Measurements from ENCODE around the gene NOL3. TPM values are rescaled to one million over a fixed set of nuclear protein-coding genes. Genes with fewer than 3 reads are reported as not detected.

Gene NOL3
- polyA plus RNA-seq, 1 of the 3 experiments (the other 2 are of a cell fraction): 34.1 TPM

DNA sequence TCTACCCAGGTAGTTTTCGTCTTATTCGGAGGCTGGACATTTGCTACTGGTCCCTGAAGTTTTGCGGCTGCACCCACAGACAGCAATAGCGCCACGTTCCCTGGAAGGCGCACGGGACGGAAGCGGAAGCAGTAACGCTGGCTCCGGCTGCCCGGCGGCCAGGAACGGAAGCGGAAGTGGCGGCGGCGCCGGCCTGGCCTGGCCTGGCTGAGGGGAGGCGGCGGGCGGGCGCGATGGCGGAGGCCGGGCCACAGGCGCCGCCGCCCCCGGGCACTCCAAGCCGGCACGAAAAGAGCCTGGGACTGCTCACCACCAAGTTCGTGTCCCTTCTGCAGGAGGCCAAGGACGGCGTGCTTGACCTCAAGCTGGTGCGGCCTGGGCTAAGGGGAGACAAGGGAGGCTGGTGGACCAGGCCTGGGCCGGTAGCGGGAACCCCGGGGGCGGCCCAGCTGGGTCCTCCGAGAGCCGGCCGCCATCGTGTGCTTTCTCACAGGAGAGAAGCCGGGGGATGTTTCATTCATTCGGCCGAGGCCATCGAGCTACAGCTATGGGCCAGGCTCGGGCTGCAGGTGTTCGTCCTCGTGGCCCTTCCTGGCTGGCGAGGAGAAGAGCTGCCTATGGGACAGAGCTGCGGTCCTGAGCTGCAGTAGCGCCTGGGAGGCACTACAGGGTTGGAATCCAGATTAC lies 21.8 kb downstream of the NOL3 start, which contains the start of gene E2F4:
TSS of gene E2F4 (plus strand) at position 161 of the 687 bp plus-strand sequence. CDS start at position 234, 73 bp downstream.
- H3K79me2 ChIP-seq (ENCODE audit: insufficient read depth): peaks cover 50% of the 10 kb centered on the region
- TF ChIP-seq NFIC (IDR thresholded peaks at IDR 0.05; ENCODE audit: borderline replicate concordance) (0 out of 2 replicates have a peak, but pooled peaks have one; percentile 5), TEAD4 (IDR thresholded peaks at IDR 0.05; ENCODE audit: borderline replicate concordance, insufficient read depth) (no peak), NRF1 (IDR thresholded peaks at IDR 0.05; ENCODE audit: low read depth, low read length) (no peak), PBX3 (IDR thresholded peaks at IDR 0.05) (peak; percentile 30; the same call in 1 of the 2 replicates), EP300 (IDR thresholded peaks at IDR 0.05; ENCODE audit: borderline replicate concordance in 1 of 2, low read depth in 1 of 2, low read length in 1 of 2) (0 out of 4 replicates have a peak, but pooled peaks of 1 of the 2 experiments have one; percentile 10), FOXJ3 (CRISPR knock-in tag; IDR thresholded peaks at IDR 0.05) (no peak), TAF1 (IDR thresholded peaks at IDR 0.05; ENCODE audit: borderline replicate concordance, low read depth, low read length) (peak; percentile 65; the same call in 1 of the 2 replicates), MXI1 (IDR thresholded peaks at IDR 0.05; ENCODE audit: low read depth, low read length) (peak; percentile 50), ELF1 (IDR thresholded peaks at IDR 0.05) (peak; percentile 96), POLR2AphosphoS5 (IDR thresholded peaks at IDR 0.05; ENCODE audit: low read depth, low read length) (peak; percentile 44; the same call in 1 of the 2 replicates), MAX (IDR thresholded peaks at IDR 0.05; ENCODE audit: low read depth) (peak; percentile 83), RFX5 (IDR thresholded peaks at IDR 0.05; ENCODE audit: low read length) (0 out of 2 replicates have a peak, but pooled peaks have one; percentile 18), USF1 (IDR thresholded peaks at IDR 0.05; ENCODE audit: borderline replicate concordance, low read depth) (peak; percentile 40; the same call in 1 of the 2 replicates), FOSL2 (IDR thresholded peaks at IDR 0.05; ENCODE audit: borderline replicate concordance, low read depth) (no peak), RCOR1 (IDR thresholded peaks at IDR 0.05; ENCODE audit: low read length) (peak; percentile 56; the same call in 1 of the 2 replicates), YY1 (IDR thresholded peaks at IDR 0.05; ENCODE audit: low read depth) (peak; percentile 62; the same call in 1 of the 2 replicates), CHD2 (IDR thresholded peaks at IDR 0.05; ENCODE audit: low read length, partially characterized antibody) (peak; percentile 64), GABPA (IDR thresholded peaks at IDR 0.05; ENCODE audit: low read depth) (peak; percentile 92), FOXM1 (IDR thresholded peaks at IDR 0.05; ENCODE audit: low read depth) (no peak), SIN3A (IDR thresholded peaks at IDR 0.05; ENCODE audit: borderline replicate concordance, low read depth, low read length) (0 out of 2 replicates have a peak, but pooled peaks have one; percentile 37)
- TF ChIP-seq, protein P1, sequence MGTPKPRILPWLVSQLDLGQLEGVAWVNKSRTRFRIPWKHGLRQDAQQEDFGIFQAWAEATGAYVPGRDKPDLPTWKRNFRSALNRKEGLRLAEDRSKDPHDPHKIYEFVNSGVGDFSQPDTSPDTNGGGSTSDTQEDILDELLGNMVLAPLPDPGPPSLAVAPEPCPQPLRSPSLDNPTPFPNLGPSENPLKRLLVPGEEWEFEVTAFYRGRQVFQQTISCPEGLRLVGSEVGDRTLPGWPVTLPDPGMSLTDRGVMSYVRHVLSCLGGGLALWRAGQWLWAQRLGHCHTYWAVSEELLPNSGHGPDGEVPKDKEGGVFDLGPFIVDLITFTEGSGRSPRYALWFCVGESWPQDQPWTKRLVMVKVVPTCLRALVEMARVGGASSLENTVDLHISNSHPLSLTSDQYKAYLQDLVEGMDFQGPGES (IDR thresholded peaks at IDR 0.05; ENCODE audit: low read depth, low read length): peak; percentile 98
- CTCF ChIA-PET: interaction anchor here (0.6 to 1.4 kb wide), 6 partner anchors 15 to 370 kb away, joined by 3 to 4 read pairs (median 3); partner anchors contain the start of genes CTCF, NOL3 and TMEM208
- no peak within 1 kb of the TSS for H2AFZ ChIP-seq (ENCODE audit: low read depth)
- 0% methylated on average over 16 of the region's 54 CpGs for WGBS (ENCODE audit: low lambda C conversion rate)
- no peaks in the 10 kb centered on the region for H3K27me3 ChIP-seq (ENCODE audit: insufficient read depth)
- no peaks in the 10 kb centered on the region for H3K9me2 ChIP-seq
- peak within 1 kb of the TSS; percentile 98 for H3K9ac ChIP-seq
- H3K36me3 ChIP-seq (replicated peaks in 1 of 2; ENCODE audit: control insufficient read depth in 1 of 2, insufficient read depth in 2 of 2, low read length in 1 of 2): peaks cover 26 to 41% of the 10 kb centered on the region in 2 experiments
- peaks cover 9 to 25% of the 10 kb centered on the region in 2 experiments; a peak in 3 of 4 replicates for H3K4me1 ChIP-seq (ENCODE audit: control insufficient read depth in 1 of 2, insufficient read depth in 2 of 2, low read depth in 1 of 2, low read length in 1 of 2)
- H3K27ac ChIP-seq (ENCODE audit: low read depth in 2 of 2, low read length in 1 of 2): peak within 1 kb of the TSS; percentile 76 to 80
- peak; percentile 97 for DNase-seq
- peak within 1 kb of the TSS; percentile 100 for H3K4me2 ChIP-seq
- peaks cover 23% of the 10 kb centered on the region for H3F3A ChIP-seq (replicated peaks; ENCODE audit: insufficient read depth)
- H3K9me3 ChIP-seq: no peaks in the 10 kb centered on the region
- H4K20me1 ChIP-seq (ENCODE audit: insufficient read depth): peaks cover 21% of the 10 kb centered on the region
- POLR2A ChIA-PET: interaction anchor here (1.0 to 2.9 kb wide), 6 partner anchors 9 to 40 kb away, joined by 3 to 8 read pairs (median 4); partner anchors contain the start of genes NOL3 and TMEM208
- H3K4me3 ChIP-seq (ENCODE audit: low read depth in 2 of 2, low read length in 1 of 2): peak within 1 kb of the TSS; percentile 96 to 99
